AG09319 (cell line): Measurements from ENCODE around the gene SARM1.
"Not testable (repeated sequence)": the region's sequence is repeated elsewhere in the genome, so short reads cannot be mapped to it uniquely, and the experiment has no call there.

Experiments used
- DNase-seq: peaks from one replicate; pipeline ENCODE4 v3.0.0-alpha.2; 2010; ENCODE audit warnings: low read depth; ENCODE audit errors: extremely low read depth
- CTCF ChIP-seq: IDR thresholded peaks from 2 replicates; pipeline ENCODE4 v1.5.1; 2011; ENCODE audit warnings: low read depth, mild to moderate bottlenecking, inconsistent platforms, low read length, moderate library complexity

SARM1 gene

GRCh38 chr17:28426081-28426519 lies 54.6 kb downstream of the SARM1 start:
- no peak for DNase-seq
- TF ChIP-seq CTCF: peak; percentile 9

GRCh38 chr17:28427371-28427770 lies 55.9 kb downstream of the SARM1 start:
- DNase-seq: peak; percentile 57
- TF ChIP-seq CTCF: no peak

GRCh38 chr17:28427982-28428381 lies 56.5 kb downstream of the SARM1 start:
- DNase-seq: not testable (repeated sequence)

- no peak for TF ChIP-seq CTCF
- DNase-seq: no peak
Measured at GRCh38 chr17:28433721-28434120, 62.2 kb downstream of the SARM1 start.

- not testable (repeated sequence) for DNase-seq
Measured at GRCh38 chr17:28434326-28434725, 62.8 kb downstream of the SARM1 start.

GRCh38 chr17:28443901-28444638 lies 72.6 kb downstream of the SARM1 start:
- no peak for TF ChIP-seq CTCF
- no peak for DNase-seq

GRCh38 chr17:28446716-28447395 lies 75.4 kb downstream of the SARM1 start:
- no peak for TF ChIP-seq CTCF
- DNase-seq: no peak

- TF ChIP-seq CTCF: no peak
- DNase-seq: no peak
Measured at GRCh38 chr17:28447396-28447760, 75.9 kb downstream of the SARM1 start.
